GM21423 (cell line): ENCODE data around the gene PKN2.
"Not testable (repeated sequence)": the region's sequence is repeated elsewhere in the genome, so short reads cannot be mapped to it uniquely, and the experiment has no call there.

Experiments
- ATAC-seq: cut with Tn5 transposase; IDR thresholded peaks from one replicate; pipeline ENCODE4 v1.9.1; 2021; ENCODE audit warnings: mild to moderate bottlenecking, moderate library complexity; ENCODE audit not compliant: unreplicated experiment

The PKN2 gene

GRCh38 chr1:88783145-88783544 lies 99.1 kb downstream of the PKN2 start:
- no peak for ATAC-seq

DNA sequence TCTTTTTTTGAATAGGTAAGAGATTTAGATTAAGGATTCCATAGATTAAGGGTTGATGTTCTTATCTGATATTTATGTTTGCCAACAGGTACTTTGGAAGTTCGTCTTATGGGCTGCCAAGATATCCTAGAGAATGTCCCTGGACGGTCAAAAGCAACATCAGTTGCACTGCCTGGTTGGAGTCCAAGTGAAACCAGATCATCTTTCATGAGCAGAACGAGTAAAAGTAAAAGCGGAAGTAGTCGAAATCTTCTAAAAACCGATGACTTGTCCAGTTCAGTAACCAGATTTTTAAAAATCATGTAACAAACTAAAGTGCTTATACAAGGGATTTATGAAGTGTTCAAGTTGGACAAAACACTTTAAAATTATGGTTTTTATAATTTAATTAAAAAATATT lies 100.5 kb downstream of the PKN2 start:
- no peak for ATAC-seq

DNA sequence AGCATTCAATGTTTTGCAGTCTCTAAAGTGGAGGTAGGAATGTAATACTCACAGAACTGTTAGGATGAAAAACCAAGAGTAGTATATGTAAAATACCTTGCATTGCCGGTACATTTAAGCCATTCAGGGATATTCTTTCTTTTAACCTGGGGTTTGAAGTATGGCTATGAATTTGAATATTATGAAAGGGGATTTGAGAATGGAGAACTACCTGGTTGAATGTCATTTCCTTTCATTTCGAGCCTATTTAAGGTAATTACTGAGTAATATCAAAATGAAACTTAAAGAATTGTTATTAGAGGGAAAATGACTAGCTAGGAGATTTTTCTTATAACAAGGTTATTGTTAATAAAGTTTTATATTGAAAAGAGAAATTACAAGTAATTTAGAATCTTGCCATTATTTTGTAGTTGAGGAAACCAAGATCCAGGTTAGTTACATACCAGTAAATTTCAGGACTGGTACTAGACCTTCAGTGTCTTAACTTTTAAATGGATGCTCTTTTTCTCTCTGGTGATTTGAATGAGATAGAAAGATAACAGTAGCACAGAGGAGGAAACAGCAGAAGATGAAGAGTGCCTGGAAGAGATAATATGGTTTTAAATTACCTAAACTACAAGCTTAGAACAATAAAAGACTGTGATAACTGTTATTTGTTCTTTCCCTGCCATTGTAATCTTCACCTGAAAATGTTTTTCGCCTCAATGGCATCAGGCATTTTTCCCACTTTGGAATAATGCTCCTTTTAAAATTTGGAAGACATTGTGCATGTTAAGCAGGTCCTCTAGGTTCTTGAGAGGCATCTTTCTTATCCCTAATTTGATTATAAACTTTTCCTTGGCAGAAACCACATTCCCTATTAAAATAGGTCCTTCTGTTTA lies 103.2 kb downstream of the PKN2 start:
- no peak for ATAC-seq

- ATAC-seq, result no peak
Observed at GRCh38 chr1:88791192-88791591, 107.1 kb downstream of the PKN2 start.

DNA sequence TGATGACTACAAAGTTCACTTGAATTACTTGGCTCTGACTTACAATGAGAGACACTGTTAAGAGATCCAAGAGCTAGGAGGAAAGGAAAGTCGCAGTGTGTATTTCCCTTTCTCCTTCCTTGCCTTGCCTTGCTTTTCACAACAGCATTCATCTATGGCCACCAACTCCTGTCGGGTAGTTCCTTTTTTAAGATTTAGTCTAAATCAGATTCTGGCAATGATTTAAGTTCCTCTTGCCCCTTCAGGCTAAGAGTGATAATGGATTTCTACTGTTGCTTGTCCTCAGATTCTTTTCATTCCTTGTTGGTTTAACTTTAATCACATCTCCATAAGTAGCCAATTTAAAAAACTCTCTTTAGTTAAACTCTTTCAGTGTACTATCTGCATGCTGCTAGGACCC lies 115.4 kb downstream of the PKN2 start:
- no peak for ATAC-seq

- no peak for ATAC-seq
Observed at GRCh38 chr1:88800382-88801051, 116.4 kb downstream of the PKN2 start.

DNA sequence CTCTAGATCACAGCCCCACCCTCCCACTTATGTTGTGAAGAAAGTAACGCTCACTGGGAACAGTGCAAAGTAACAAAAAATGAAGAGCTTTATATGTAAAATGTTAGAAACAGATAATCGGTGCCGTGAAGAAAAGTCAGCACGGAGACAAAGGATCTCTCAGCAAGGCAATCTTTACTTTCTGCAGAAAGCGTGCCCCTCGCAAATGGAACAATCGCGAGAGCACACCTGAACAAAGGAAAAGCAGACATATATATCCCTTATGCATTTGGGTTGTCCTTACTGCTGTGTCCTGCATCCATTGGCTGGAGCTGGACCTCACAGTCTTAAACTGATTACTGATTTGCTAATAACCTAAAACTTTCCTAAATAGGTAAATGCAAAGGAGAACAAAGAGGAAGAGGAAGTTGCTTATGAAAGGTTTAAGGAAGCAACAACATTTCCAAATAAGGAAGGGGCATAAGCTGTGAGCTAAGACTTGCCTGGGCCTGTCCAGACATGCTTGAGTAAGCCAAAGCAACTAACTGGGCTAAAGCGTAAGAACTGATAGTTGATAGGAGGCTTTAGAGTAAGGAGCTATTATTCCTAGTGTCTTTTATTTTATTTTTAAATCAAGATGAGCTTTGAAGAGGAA lies 117.6 kb downstream of the PKN2 start:
- no peak for ATAC-seq

DNA sequence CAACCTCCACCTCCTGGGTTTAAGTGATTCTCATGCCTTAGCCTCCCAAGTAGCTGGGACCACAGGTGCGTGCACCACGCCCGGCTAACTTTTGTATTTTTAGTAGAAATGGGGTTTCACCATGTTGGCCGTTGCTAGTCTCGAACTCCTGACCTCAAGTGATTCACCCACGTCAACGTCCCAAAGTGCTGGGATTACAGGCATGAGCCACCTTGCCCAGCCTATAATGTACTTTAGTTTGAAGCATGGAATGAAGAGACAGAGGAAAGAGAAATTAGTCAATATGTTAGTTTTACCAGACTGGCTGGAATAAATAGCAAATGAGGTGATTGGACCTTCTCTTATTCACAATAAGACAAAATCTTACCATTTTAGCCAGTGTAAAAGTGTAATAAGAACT lies 118.3 kb downstream of the PKN2 start:
- ATAC-seq, result no peak

DNA sequence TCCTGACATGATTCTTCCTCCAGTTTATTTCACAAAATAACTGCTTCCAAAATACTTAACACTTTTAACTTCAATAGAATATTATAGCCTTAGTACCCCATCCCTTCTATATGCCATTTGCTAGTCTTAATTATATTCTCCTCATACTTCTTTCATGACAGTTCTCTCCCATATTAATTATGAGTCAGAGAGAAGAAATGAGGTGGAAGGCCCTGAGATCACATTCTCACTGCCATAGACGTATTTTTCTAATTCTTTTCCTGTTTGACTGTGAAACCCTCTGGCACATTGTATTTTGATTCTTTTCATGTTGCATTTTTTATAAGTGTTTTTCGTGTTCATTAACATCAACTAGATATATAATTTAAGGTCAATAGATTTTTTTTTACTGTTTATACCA lies 118.9 kb downstream of the PKN2 start:
- no peak for ATAC-seq

- no peak for ATAC-seq
Observed at GRCh38 chr1:88803444-88803843, 119.4 kb downstream of the PKN2 start.

DNA sequence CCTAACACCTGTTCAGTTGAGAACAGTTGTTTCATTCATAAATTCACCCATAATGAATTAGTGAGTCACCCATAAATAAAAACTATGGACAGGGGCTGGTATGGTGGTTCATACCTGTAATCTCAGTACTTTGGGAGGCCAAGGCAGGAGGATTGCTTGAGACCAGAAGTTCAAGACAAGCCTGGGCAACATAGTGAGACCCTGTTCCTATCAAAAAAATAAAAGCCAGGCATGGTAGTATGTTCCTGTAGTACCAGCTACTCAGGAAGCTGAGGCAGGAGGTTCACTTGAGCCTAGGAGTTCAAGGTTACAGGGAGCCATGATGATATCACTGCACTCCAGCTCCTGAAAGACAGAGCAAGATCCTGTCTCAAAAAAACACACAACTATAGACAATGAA lies 128.3 kb downstream of the PKN2 start:
- ATAC-seq, result no peak

DNA sequence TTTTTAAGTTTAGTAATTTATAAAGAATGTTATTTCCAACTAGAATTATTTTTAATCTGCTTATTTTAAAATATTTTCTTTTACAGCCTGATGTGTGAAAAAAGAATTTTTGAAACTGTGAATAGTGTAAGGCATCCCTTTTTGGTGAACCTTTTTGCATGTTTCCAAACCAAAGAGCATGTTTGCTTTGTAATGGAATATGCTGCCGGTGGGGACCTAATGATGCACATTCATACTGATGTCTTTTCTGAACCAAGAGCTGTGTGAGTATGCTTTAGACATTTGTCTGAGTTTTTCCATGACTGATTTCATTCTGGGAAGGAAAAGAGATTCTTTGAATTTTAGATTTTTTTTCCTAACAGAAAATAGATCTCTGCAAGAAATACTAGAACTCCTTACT lies 129.4 kb downstream of the PKN2 start:
- no peak for ATAC-seq

DNA sequence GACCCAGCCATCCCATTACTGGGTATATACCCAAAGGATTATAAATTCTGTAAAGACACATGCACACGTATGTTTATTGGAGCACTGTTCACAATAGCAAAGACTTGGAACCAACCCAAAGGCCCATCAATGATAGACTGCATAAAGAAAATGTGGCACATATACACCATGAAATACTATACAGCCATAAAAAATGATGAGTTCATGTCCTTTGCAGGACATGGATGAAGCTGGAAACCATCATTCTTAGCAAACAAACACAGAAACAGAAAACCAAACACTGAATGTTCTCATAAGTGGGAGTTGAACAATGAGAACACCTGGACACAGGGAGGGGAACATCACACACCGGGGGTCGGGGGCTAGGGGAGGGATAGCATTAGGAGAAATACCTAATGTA lies 135.6 kb downstream of the PKN2 start:
- not testable (repeated sequence) for ATAC-seq

- ATAC-seq, result no peak
Observed at GRCh38 chr1:88825721-88826120, 141.6 kb downstream of the PKN2 start.

GRCh38 chr1:88847643-88848042 lies 163.6 kb downstream of the PKN2 start:
- ATAC-seq, result no peak

GRCh38 chr1:88851303-88852063 lies 167.4 kb downstream of the PKN2 start:
- ATAC-seq, result no peak

DNA sequence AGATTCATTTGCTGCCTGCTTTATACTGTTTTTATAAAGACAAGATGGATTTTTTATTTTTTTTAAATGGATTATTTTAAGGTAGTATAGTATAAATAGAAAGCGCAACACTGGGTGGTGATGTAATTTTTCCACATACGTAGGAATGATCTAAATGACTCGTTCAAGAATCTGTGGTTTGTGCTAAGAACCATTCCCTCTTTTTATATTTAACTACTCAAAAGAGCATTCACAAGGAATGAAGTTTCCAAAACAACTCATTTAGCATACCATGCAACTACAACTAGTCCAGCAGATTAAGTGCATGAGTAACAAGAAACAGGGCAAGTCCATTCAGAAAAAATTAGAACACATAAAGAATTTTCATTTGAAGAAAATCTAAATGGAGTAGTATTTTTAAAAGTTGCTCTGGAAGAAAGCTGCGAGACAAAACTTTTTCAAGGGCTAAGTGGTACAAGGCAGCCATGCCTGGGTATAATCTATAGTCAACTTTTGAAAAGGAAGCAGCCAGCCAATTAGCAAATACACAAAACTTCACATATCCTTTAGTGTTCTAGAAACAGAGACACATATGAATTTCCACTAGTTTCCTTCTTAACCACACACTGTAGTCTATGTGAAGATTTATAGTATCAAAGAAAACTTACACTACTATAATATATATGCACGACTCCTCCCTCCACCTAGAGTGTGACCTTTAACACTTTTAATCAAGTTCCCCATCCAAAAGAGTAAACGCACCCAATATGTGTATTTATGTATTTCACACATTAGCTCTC lies 183.9 kb downstream of the PKN2 start:
- ATAC-seq, result no peak

DNA sequence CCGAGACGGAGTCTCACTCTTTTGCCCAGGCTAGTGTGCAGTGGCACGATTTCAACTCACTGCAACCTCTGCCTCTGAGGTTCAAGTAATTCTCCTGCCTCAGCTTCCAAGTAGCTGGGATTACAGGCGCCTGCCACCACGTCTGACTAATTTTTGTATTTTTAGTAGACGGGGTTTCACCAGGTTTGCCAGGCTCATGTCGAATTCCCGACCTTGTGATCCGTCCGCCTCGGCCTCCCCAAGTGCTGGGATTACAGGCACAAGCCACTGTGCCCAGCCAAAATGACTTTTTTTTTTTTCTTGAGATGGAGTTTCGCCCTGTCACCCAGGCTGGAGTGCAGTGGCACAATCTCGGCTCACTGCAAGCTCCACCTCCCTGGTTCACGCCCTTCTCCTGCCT lies 185.6 kb downstream of the PKN2 start:
- ATAC-seq, result not testable (repeated sequence)

- ATAC-seq, result no peak
Observed at GRCh38 chr1:88873737-88874349, 189.8 kb downstream of the PKN2 start.

GRCh38 chr1:88875595-88875994 lies 191.5 kb downstream of the PKN2 start:
- ATAC-seq, result no peak
